ENCODE data around the gene CD6. TPM values are rescaled to one million over a fixed set of nuclear protein-coding genes. Genes with fewer than 3 reads are reported as not detected.

Gene CD6
- total RNA-seq, 1 experiment from 2014 or later: not detected

GRCh38 chr11:61053191-61053590 lies 81.7 kb downstream of the CD6 start:
- no CpG with 5 or more reads among the region's 6 CpGs for WGBS (ENCODE audit: extremely low coverage, insufficient read length, low lambda C conversion rate)
- no peak overlapping the region for H2BK15ac ChIP-seq (ENCODE audit: low read depth, low read length)
- no peak overlapping the region for H3K9ac ChIP-seq (ENCODE audit: extremely low read depth, insufficient read length, low read length)
- TF ChIP-seq, protein P1, sequence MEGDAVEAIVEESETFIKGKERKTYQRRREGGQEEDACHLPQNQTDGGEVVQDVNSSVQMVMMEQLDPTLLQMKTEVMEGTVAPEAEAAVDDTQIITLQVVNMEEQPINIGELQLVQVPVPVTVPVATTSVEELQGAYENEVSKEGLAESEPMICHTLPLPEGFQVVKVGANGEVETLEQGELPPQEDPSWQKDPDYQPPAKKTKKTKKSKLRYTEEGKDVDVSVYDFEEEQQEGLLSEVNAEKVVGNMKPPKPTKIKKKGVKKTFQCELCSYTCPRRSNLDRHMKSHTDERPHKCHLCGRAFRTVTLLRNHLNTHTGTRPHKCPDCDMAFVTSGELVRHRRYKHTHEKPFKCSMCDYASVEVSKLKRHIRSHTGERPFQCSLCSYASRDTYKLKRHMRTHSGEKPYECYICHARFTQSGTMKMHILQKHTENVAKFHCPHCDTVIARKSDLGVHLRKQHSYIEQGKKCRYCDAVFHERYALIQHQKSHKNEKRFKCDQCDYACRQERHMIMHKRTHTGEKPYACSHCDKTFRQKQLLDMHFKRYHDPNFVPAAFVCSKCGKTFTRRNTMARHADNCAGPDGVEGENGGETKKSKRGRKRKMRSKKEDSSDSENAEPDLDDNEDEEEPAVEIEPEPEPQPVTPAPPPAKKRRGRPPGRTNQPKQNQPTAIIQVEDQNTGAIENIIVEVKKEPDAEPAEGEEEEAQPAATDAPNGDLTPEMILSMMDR (conservative IDR thresholded peaks at IDR 0.05): no peak
- H3K23ac ChIP-seq (ENCODE audit: insufficient read length, low read depth, low read length): no peak overlapping the region
- no peaks in the 10 kb centered on the region for H3K4me1 ChIP-seq (ENCODE audit: insufficient read depth, low read length)
- Mint-ChIP-seq H3K27me3 (ENCODE audit: low read depth) (peaks cover 10% of the 10 kb centered on the region), H3K4me3 (no peak overlapping the region), H3K4me1 (peaks cover 0 to 3% of the 10 kb centered on the region in 2 experiments; a peak in 1 of 4 replicates), H3K9me3 (peaks cover 0 to 3% of the 10 kb centered on the region in 2 experiments; a peak in 1 of 5 replicates), H3K36me3 (ENCODE audit: insufficient read depth in 1 of 3, low read depth in 3 of 3) (no peaks in the 10 kb centered on the region), H3K27ac (no peak overlapping the region)
- no peak overlapping the region for H4K5ac ChIP-seq (ENCODE audit: insufficient read length, low read depth, low read length)
- no peaks in the 10 kb centered on the region for H3K9me3 ChIP-seq (ENCODE audit: control insufficient read depth, low read depth, low read length)
- H2BK20ac ChIP-seq (ENCODE audit: low read depth, low read length, poor library complexity, severe bottlenecking): no peak overlapping the region
- H4K8ac ChIP-seq (replicated peaks; ENCODE audit: insufficient read length, low read depth, low read length): no peak overlapping the region
- DNase-seq: no peak
- H3K23me2 ChIP-seq (ENCODE audit: insufficient read length, low read depth, low read length, poor library complexity, severe bottlenecking): no peaks in the 10 kb centered on the region
- H4K20me1 ChIP-seq (ENCODE audit: control insufficient read depth, insufficient read depth, insufficient read length): no peaks in the 10 kb centered on the region
- H3K14ac ChIP-seq (ENCODE audit: insufficient read depth, low read length): no peak overlapping the region
- no peaks in the 10 kb centered on the region for H3K79me2 ChIP-seq (ENCODE audit: insufficient read depth, low read length)
- H3K79me1 ChIP-seq (ENCODE audit: insufficient read depth, low read depth, low read length, poor library complexity, severe bottlenecking): no peaks in the 10 kb centered on the region
- H3K18ac ChIP-seq (ENCODE audit: insufficient read length, low read depth, low read length): no peak overlapping the region
- H3K56ac ChIP-seq (ENCODE audit: insufficient read length, low read depth, low read length): no peak overlapping the region
- H2BK120ac ChIP-seq (ENCODE audit: low read depth, low read length, poor library complexity, severe bottlenecking): no peak overlapping the region
- H3K4ac ChIP-seq (ENCODE audit: low read depth, low read length): no peak overlapping the region
- no peak overlapping the region for H3K4me2 ChIP-seq (ENCODE audit: insufficient read depth, insufficient read length, low read length)
- no peak overlapping the region for H3T11ph ChIP-seq (ENCODE audit: low read length)
- no peak overlapping the region for H4K91ac ChIP-seq (ENCODE audit: insufficient read length, low read depth, low read length)
- H2AFZ ChIP-seq (ENCODE audit: low read length): no peak overlapping the region
- H3K27me3 ChIP-seq (ENCODE audit: insufficient read depth, low read length): no peaks in the 10 kb centered on the region; the same call in 1 of the 2 replicates
- no peak overlapping the region for H2AK5ac ChIP-seq (ENCODE audit: insufficient read length, low read length)
- H2BK5ac ChIP-seq (ENCODE audit: insufficient read length, low read length): no peak overlapping the region
- no peak overlapping the region for H2BK12ac ChIP-seq (ENCODE audit: insufficient read length, low read depth, low read length)
- no peak overlapping the region for H3K27ac ChIP-seq (ENCODE audit: insufficient read length, low read depth, low read length)

Measured in H9 (cell line).